HUES48 (cell line): Measurements from ENCODE around the gene RPTOR.

ENCODE experiments used
- H3K27ac ChIP-seq: one replicate; pipeline ENCODE4 v1.7.0; 2013; ENCODE audit warnings: low read depth, low read length, inconsistent platforms
- H3K27me3 ChIP-seq: 2 replicates; pipeline ENCODE4 v1.6.1; 2013; ENCODE audit warnings: mild to moderate bottlenecking, low read length; ENCODE audit not compliant: control insufficient read depth, insufficient read depth
- H3K36me3 ChIP-seq: 2 replicates; pipeline ENCODE4 v1.6.1; 2013; ENCODE audit warnings: low read length; ENCODE audit not compliant: control insufficient read depth, insufficient read depth
- H3K4me1 ChIP-seq: 2 replicates; pipeline ENCODE4 v1.6.1; 2013; ENCODE audit warnings: mild to moderate bottlenecking, low read length; ENCODE audit not compliant: control insufficient read depth, insufficient read depth
- H3K4me3 ChIP-seq: 2 replicates; pipeline ENCODE4 v1.5.1; 2013; ENCODE audit warnings: mild to moderate bottlenecking, low read depth, low read length
- H3K9ac ChIP-seq: 2 replicates; pipeline ENCODE4 v1.6.1; 2013; ENCODE audit warnings: mild to moderate bottlenecking, low read depth, low read length, moderate library complexity
- H3K9me3 ChIP-seq: 2 replicates; pipeline ENCODE4 v1.6.1; 2013; ENCODE audit warnings: low read length; ENCODE audit not compliant: control insufficient read depth, insufficient read depth

Gene RPTOR

GRCh38 chr17:81010935-81011334 lies 466.3 kb downstream of the RPTOR start:
- Histone ChIP-seq H3K9ac (no peak overlapping the region), H3K36me3 (no peaks in the 10 kb centered on the region), H3K4me3 (no peak overlapping the region), H3K9me3 (no peaks in the 10 kb centered on the region), H3K27me3 (peaks cover 12% of the 10 kb centered on the region), H3K27ac (no peak overlapping the region), H3K4me1 (no peaks in the 10 kb centered on the region)

- H3K27ac ChIP-seq = no peak overlapping the region
- peaks cover 2% of the 10 kb centered on the region; the same call in 1 of the 2 replicates for H3K27me3 ChIP-seq
- H3K4me3 ChIP-seq = no peak overlapping the region
- no peaks in the 10 kb centered on the region for H3K4me1 ChIP-seq
- no peak overlapping the region for H3K9ac ChIP-seq
- H3K9me3 ChIP-seq = no peaks in the 10 kb centered on the region
- H3K36me3 ChIP-seq = no peaks in the 10 kb centered on the region
Observed at GRCh38 chr17:81011951-81012350, 467.3 kb downstream of the RPTOR start.

- Histone ChIP-seq H3K4me3 (no peak overlapping the region), H3K27me3 (no peaks in the 10 kb centered on the region), H3K27ac (no peak overlapping the region), H3K4me1 (no peaks in the 10 kb centered on the region), H3K36me3 (no peaks in the 10 kb centered on the region), H3K9me3 (no peaks in the 10 kb centered on the region), H3K9ac (no peak overlapping the region)
Observed at GRCh38 chr17:81012574-81013447, 468.2 kb downstream of the RPTOR start.

- Histone ChIP-seq H3K9me3 (no peaks in the 10 kb centered on the region), H3K4me1 (0 out of 2 replicates have a peak, but pooled peaks cover 4% of the 10 kb centered on the region), H3K9ac (no peak overlapping the region), H3K4me3 (no peak overlapping the region), H3K27ac (no peak overlapping the region), H3K36me3 (no peaks in the 10 kb centered on the region), H3K27me3 (no peaks in the 10 kb centered on the region)
Observed at GRCh38 chr17:81013642-81014041, 469.0 kb downstream of the RPTOR start.

GRCh38 chr17:81015136-81015535 lies 470.5 kb downstream of the RPTOR start:
- H3K9me3 ChIP-seq = no peaks in the 10 kb centered on the region
- 0 out of 2 replicates have a peak, but pooled peaks cover 4% of the 10 kb centered on the region for H3K4me1 ChIP-seq
- no peaks in the 10 kb centered on the region for H3K27me3 ChIP-seq
- H3K9ac ChIP-seq = no peak overlapping the region
- no peak overlapping the region for H3K27ac ChIP-seq
- H3K4me3 ChIP-seq = no peak overlapping the region
- H3K36me3 ChIP-seq = no peaks in the 10 kb centered on the region
